Stimulated activated CD8-positive, alpha-beta memory T cell treated with anti-CD3 and anti-CD28 coated beads, Interleukin-7, amount 100 ng/mL, for 4 hours (primary cell): ENCODE measurements around the gene MAGI1.
"Not testable (repeated sequence)": the region's sequence is repeated elsewhere in the genome, so short reads cannot be mapped to it uniquely, and the experiment has no call there.

ENCODE experiments used
- DNase-seq, 2 donors: peaks; one replicate each; pipeline ENCODE4 v3.0.0-alpha.2; 2020; ENCODE audit warnings: low read depth in 2 of 2

Gene MAGI1

GRCh38 chr3:65534805-65535204, 503.9 kb downstream of the MAGI1 start:
- DNase-seq, result no peak

GRCh38 chr3:65532749-65533148, 506.0 kb downstream of the MAGI1 start:
- no peak for DNase-seq

GRCh38 chr3:65532215-65532614, 506.5 kb downstream of the MAGI1 start:
- DNase-seq, result no peak

- DNase-seq, result no peak
Measured at GRCh38 chr3:65531499-65531898, 507.2 kb downstream of the MAGI1 start.

- no peak for DNase-seq
Measured at GRCh38 chr3:65526656-65527055, 512.1 kb downstream of the MAGI1 start.

- no peak for DNase-seq
Measured at GRCh38 chr3:65524584-65524983, 514.1 kb downstream of the MAGI1 start.

- no peak for DNase-seq
Measured at GRCh38 chr3:65523878-65524277, 514.8 kb downstream of the MAGI1 start.

GRCh38 chr3:65521032-65521431, 517.7 kb downstream of the MAGI1 start:
- DNase-seq, result no peak

- no peak for DNase-seq
Measured at GRCh38 chr3:65516998-65517397, 521.7 kb downstream of the MAGI1 start.

- DNase-seq, result not testable (repeated sequence)
Measured at GRCh38 chr3:65514317-65514716, 524.4 kb downstream of the MAGI1 start.

GRCh38 chr3:65509423-65509794, 529.3 kb downstream of the MAGI1 start:
- not testable (repeated sequence) for DNase-seq

GRCh38 chr3:65508750-65509422, 529.8 kb downstream of the MAGI1 start:
- DNase-seq, result no peak

- no peak for DNase-seq
Measured at GRCh38 chr3:65507437-65507836, 531.3 kb downstream of the MAGI1 start.

GRCh38 chr3:65503776-65504175, 534.9 kb downstream of the MAGI1 start:
- no peak for DNase-seq

- DNase-seq, result no peak
Measured at GRCh38 chr3:65502526-65502925, 536.2 kb downstream of the MAGI1 start.

GRCh38 chr3:65500398-65501306, 538.1 kb downstream of the MAGI1 start:
- DNase-seq, result no peak

GRCh38 chr3:65497846-65498245, 540.9 kb downstream of the MAGI1 start:
- no peak for DNase-seq

GRCh38 chr3:65497236-65497635, 541.5 kb downstream of the MAGI1 start:
- DNase-seq, result no peak

- no peak for DNase-seq
Measured at GRCh38 chr3:65493938-65494337, 544.8 kb downstream of the MAGI1 start.

GRCh38 chr3:65493371-65493882, 545.3 kb downstream of the MAGI1 start:
- no peak for DNase-seq

GRCh38 chr3:65492249-65492648, 546.5 kb downstream of the MAGI1 start:
- no peak for DNase-seq

- DNase-seq, result no peak
Measured at GRCh38 chr3:65490114-65490513, 548.6 kb downstream of the MAGI1 start.

- DNase-seq, result no peak
Measured at GRCh38 chr3:65489253-65489652, 549.5 kb downstream of the MAGI1 start.
